ENCODE results near the gene EYS. TPM values are rescaled to one million over a fixed set of nuclear protein-coding genes. Genes with fewer than 3 reads are reported as not detected.

EYS gene
- total RNA-seq, 1 donor from 2014 or later: not detected

- no peaks in the 10 kb centered on the region for H3K9me3 Mint-ChIP-seq (ENCODE audit: unreplicated experiment)
- no peak overlapping the region for H3K4me3 Mint-ChIP-seq (ENCODE audit: unreplicated experiment)
- H3K4me1 Mint-ChIP-seq (ENCODE audit: unreplicated experiment): no peaks in the 10 kb centered on the region
- H3K27ac Mint-ChIP-seq (ENCODE audit: unreplicated experiment): no peak overlapping the region
- no peak for TF ChIP-seq CTCF (IDR thresholded peaks at IDR 0.05)
- no peak for DNase-seq (ENCODE audit: extremely low spot score, unreplicated experiment)
- H3K27me3 Mint-ChIP-seq (ENCODE audit: unreplicated experiment): peaks cover 53% of the 10 kb centered on the region
- no peaks in the 10 kb centered on the region for H3K36me3 Mint-ChIP-seq (ENCODE audit: unreplicated experiment)
Observed at GRCh38 chr6:63774961-63775360, 1932.1 kb downstream of the EYS start.

- no peak overlapping the region for H3K27ac Mint-ChIP-seq (ENCODE audit: unreplicated experiment)
- peaks cover 62% of the 10 kb centered on the region for H3K27me3 Mint-ChIP-seq (ENCODE audit: unreplicated experiment)
- TF ChIP-seq CTCF (IDR thresholded peaks at IDR 0.05): no peak
- no peak overlapping the region for H3K4me3 Mint-ChIP-seq (ENCODE audit: unreplicated experiment)
- H3K9me3 Mint-ChIP-seq (ENCODE audit: unreplicated experiment): peaks cover 3% of the 10 kb centered on the region
- DNase-seq (ENCODE audit: extremely low spot score, unreplicated experiment): no peak
- no peaks in the 10 kb centered on the region for H3K4me1 Mint-ChIP-seq (ENCODE audit: unreplicated experiment)
- no peaks in the 10 kb centered on the region for H3K36me3 Mint-ChIP-seq (ENCODE audit: unreplicated experiment)
Observed at GRCh38 chr6:63773200-63773599, 1933.8 kb downstream of the EYS start.

- Mint-ChIP-seq H3K27ac (ENCODE audit: unreplicated experiment) (no peak overlapping the region), H3K4me3 (ENCODE audit: unreplicated experiment) (no peak overlapping the region), H3K9me3 (ENCODE audit: unreplicated experiment) (peaks cover 17% of the 10 kb centered on the region), H3K27me3 (ENCODE audit: unreplicated experiment) (peaks cover 51% of the 10 kb centered on the region), H3K36me3 (ENCODE audit: unreplicated experiment) (peaks cover 3% of the 10 kb centered on the region), H3K4me1 (ENCODE audit: unreplicated experiment) (no peaks in the 10 kb centered on the region)
- no peak for DNase-seq (ENCODE audit: extremely low spot score, unreplicated experiment)
- TF ChIP-seq CTCF (IDR thresholded peaks at IDR 0.05): no peak
Observed at GRCh38 chr6:63765828-63766227, 1941.2 kb downstream of the EYS start.

GRCh38 chr6:63764318-63764916 lies 1942.6 kb downstream of the EYS start:
- Mint-ChIP-seq H3K4me3 (ENCODE audit: unreplicated experiment) (no peak overlapping the region), H3K9me3 (ENCODE audit: unreplicated experiment) (peaks cover 17% of the 10 kb centered on the region), H3K4me1 (ENCODE audit: unreplicated experiment) (no peaks in the 10 kb centered on the region), H3K36me3 (ENCODE audit: unreplicated experiment) (peaks cover 3% of the 10 kb centered on the region), H3K27ac (ENCODE audit: unreplicated experiment) (no peak overlapping the region), H3K27me3 (ENCODE audit: unreplicated experiment) (peaks cover 51% of the 10 kb centered on the region)
- TF ChIP-seq CTCF (IDR thresholded peaks at IDR 0.05): peak; percentile 65
- no peak for DNase-seq (ENCODE audit: extremely low spot score, unreplicated experiment)

- Mint-ChIP-seq H3K27me3 (ENCODE audit: unreplicated experiment) (peaks cover 23% of the 10 kb centered on the region), H3K9me3 (ENCODE audit: unreplicated experiment) (peaks cover 16% of the 10 kb centered on the region), H3K4me1 (ENCODE audit: unreplicated experiment) (no peaks in the 10 kb centered on the region), H3K27ac (ENCODE audit: unreplicated experiment) (no peak overlapping the region), H3K36me3 (ENCODE audit: unreplicated experiment) (peaks cover 10% of the 10 kb centered on the region), H3K4me3 (ENCODE audit: unreplicated experiment) (no peak overlapping the region)
- no peak for TF ChIP-seq CTCF (IDR thresholded peaks at IDR 0.05)
- DNase-seq (ENCODE audit: extremely low spot score, unreplicated experiment): no peak
Observed at GRCh38 chr6:63760199-63760598, 1946.8 kb downstream of the EYS start.
